ENCODE results near the gene CDH8.
A peak's percentile ranks its signal among the peaks of the same experiment; 100 is the strongest.

CDH8 gene

GRCh38 chr16:62046801-62047200 is 10.6 kb upstream of the CDH8 start:
- DNase-seq (ENCODE audit: insufficient read length, low spot score) (no peak), FAIRE-seq (no peak)
- TF ChIP-seq, protein P1, sequence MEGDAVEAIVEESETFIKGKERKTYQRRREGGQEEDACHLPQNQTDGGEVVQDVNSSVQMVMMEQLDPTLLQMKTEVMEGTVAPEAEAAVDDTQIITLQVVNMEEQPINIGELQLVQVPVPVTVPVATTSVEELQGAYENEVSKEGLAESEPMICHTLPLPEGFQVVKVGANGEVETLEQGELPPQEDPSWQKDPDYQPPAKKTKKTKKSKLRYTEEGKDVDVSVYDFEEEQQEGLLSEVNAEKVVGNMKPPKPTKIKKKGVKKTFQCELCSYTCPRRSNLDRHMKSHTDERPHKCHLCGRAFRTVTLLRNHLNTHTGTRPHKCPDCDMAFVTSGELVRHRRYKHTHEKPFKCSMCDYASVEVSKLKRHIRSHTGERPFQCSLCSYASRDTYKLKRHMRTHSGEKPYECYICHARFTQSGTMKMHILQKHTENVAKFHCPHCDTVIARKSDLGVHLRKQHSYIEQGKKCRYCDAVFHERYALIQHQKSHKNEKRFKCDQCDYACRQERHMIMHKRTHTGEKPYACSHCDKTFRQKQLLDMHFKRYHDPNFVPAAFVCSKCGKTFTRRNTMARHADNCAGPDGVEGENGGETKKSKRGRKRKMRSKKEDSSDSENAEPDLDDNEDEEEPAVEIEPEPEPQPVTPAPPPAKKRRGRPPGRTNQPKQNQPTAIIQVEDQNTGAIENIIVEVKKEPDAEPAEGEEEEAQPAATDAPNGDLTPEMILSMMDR (IDR thresholded peaks at IDR 0.05; ENCODE audit: insufficient read depth, missing control alignments) = no peak

DNA sequence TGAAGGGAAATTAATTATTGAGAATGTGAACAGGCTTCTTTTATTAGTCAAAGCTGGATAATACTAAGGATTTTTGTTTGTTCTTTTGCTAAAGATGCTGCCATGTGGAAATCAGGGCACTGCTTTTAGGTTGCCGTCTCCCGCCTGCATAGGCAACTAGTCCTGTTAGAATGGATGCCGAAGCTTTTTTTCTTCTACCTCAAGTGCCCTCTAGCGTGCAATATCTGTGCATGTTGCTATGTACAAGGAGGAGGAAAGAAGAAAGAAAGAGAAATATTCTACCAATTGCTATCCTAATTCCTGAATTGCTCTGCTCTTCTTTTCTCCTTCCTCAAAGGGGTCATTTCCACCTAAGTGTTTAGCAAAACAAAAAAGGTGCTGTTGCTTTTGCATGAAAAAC is 5.2 kb upstream of the CDH8 start:
- TF ChIP-seq, protein P1 (IDR thresholded peaks at IDR 0.05; ENCODE audit: insufficient read depth, missing control alignments) = peak; percentile 61
- FAIRE-seq = no peak
- no peak for DNase-seq (ENCODE audit: insufficient read length, low spot score)

DNA sequence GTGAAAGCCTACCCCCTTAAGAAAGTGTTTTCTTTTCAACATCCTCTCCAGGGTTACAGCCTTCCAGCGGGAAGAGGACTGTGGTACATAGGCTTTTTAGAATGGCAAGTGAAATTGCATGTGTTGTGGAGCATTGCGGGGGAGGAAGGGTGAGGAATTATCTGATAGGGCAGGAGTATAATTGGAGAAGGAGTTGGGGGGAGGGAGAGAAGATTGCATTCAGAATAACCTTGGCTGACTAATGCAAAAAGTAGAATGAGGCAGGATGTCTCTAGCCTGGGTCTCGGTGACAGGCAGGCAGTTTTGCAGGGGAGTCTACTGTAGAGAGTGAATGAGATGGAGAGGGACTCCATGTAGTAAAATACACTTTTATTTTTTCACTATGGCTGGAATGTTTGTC is 2.4 kb upstream of the CDH8 start:
- TF ChIP-seq, protein P1 (IDR thresholded peaks at IDR 0.05; ENCODE audit: insufficient read depth, missing control alignments) = no peak
- no peak for FAIRE-seq

GRCh38 chr16:62038225-62038624 is 2.0 kb upstream of the CDH8 start:
- TF ChIP-seq, protein P1 (IDR thresholded peaks at IDR 0.05; ENCODE audit: insufficient read depth, missing control alignments) = no peak
- FAIRE-seq (no peak), DNase-seq (ENCODE audit: insufficient read length, low spot score) (no peak)

More for the DNA sequence above, 2.4 kb upstream of the CDH8 start:
- DNase-seq (ENCODE audit: insufficient read length, low spot score) = no peak

GRCh38 chr16:62036802-62037135 is 531 bp upstream of the CDH8 start:
- no peak for FAIRE-seq
- no peak for DNase-seq (ENCODE audit: insufficient read length, low spot score)
- TF ChIP-seq, protein P1 (IDR thresholded peaks at IDR 0.05; ENCODE audit: insufficient read depth, missing control alignments) = no peak

- FAIRE-seq (no peak), DNase-seq (ENCODE audit: insufficient read length, low spot score) (no peak)
- TF ChIP-seq, protein P1 (IDR thresholded peaks at IDR 0.05; ENCODE audit: insufficient read depth, missing control alignments) = no peak
Measured at GRCh38 chr16:62035115-62036092, 834 bp downstream of the CDH8 start.
